GM19099 (cell line): ENCODE data around the gene MYNN.

Experiments used
- POLR2A ChIP-seq: IDR thresholded peaks from 3 replicates; pipeline ENCODE4 v1.6.1; 2011; ENCODE audit warnings: low read depth; ENCODE audit not compliant: insufficient read length; ENCODE audit errors: extremely low read depth

Gene MYNN

DNA sequence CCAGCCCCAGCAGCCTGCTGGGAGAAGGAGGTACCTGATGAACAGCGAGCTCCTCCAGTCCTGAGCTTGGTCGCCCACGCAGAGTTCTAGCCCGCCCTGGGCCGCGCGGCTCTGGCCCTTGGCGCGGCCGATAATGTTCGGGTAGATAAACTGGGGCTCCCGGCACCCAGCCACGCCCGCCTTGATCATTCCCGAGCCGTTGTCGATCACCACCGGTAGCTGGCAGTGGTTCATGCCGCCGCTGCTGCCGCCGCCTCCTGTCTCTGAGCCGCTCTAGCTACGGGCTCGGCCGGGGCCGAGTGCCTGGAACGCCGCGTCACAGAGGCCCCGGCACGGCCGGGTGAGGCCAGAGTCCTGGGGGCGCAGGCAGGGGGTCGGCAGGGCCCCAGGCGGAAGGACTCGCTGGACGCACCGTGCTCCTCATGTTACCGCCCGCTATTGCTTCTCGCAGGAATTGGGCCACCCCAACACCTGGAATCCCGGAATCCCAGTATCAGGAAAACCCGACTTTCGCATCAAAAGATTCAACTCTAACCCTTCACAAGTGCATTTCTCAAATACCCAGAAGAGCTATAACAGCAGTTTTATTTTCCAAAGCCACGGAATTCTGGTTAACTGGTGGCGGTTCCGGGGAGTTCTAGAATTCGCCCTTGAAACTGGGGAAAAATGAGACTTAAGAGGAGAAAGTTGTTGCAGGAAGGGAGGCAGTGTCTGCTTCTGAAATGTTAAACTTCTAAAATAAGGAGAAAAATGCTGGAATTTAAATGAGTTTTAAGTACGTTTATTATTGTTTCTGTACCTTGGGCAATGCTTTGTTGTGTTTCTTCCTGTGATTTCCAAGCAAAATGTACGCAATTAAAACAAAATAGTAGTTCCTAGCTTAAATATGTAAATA is 3.7 kb upstream of the MYNN start, which contains the start of gene ACTRT3:
TSS of gene ACTRT3 (minus strand) at position 275 of the 895 bp plus-strand sequence. CDS start at position 234, 41 bp downstream.
- TF ChIP-seq POLR2A: peak; percentile 70

DNA sequence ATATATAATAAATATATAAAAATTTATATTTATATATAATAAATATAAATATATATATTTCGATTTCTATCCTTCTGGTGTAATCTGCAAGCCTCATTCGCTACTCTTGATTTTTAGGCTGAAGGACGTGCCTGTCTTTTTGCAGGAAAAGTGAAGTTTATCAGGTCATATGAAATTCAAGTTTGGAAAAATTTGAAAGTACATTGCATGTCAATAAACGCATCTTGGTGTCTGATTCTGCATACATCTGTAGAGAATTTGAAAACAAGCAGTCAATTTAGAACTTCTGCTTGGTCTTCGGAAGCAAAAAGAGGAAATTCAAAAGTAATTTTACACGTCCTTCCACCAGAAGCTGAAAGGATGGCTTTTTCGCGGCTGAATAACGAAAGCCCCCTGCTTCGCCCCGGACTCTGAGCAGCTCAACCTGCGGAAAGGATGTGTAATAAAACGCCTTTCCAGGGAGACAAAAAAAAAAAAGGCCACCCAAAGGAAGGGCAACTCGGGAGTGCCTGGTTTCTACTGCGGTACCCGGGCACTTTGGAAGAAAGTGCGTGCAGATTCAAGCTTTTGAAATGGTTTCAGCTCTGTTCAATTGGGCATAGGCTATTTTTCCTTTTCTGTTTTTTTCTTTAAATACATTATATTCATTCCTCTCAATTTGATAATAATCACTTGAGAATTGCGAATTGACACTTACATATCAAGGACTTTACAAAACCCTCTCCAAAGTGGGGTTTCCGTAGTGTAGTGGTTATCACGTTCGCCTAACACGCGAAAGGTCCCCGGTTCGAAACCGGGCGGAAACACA is 1.5 kb upstream of the MYNN start:
- TF ChIP-seq POLR2A: peak; percentile 34

DNA sequence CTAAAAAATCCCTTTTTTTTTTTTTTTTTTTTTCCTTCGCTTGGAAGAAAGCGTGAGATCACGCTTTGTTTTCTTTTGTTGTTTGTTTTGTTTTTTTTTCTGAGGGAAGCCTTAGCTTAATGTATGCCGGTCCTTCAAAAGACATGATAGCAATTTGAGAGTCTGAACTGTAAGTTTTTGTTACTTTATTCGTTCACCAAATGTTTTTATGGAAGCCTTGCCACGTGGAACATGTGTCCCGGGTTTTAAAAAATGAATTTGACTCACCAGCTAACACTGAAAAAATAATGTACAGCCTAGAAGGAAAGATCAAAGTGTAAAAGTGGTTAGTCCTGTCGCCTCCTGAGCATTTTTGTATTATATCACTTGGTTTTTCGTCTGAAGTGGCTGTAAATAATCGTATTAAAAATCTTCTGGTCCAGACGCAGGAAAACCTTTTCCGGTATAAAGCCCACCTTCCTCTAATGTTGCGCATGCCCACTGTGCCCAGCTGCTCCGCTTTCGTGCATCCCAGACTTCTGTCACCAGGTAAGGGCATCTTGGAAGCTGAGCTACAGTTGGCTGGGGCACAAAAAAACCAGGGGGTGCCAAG is 795 bp upstream of the MYNN start:
- TF ChIP-seq POLR2A: no peak

DNA sequence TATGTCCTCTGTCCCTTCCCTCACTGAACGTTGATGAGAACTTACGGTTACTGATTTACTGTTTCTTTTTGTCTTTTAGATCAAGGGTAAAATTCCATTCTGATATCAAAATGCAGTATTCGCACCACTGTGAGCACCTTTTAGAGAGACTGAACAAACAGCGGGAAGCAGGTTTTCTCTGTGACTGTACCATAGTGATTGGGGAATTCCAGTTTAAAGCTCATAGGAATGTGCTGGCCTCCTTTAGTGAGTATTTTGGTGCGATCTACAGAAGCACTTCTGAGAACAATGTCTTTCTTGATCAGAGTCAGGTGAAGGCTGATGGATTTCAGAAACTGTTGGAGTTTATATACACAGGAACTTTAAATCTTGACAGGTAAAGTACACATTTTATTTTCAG is 990 bp downstream of the MYNN start:
- TF ChIP-seq POLR2A: no peak

DNA sequence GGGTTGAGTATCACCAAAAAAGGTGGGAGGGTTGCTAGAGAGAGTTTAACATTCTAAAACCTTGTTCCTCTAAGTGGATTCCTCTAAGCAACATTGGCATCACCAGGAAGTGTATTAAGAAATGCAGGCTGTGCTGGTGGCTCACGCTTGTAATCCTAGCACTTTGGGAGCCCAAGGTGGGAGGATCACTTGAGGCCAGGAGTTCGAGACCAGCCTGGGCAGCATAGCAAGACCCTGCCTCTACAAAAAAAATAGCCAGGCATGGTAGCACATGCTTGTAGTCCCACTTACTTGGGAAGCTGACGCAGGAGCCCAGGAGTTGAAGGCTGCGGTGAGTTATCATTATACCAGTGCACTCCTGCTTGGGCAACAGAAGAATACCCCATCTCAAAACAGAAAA is 4.6 kb downstream of the MYNN start:
- TF ChIP-seq POLR2A: no peak

DNA sequence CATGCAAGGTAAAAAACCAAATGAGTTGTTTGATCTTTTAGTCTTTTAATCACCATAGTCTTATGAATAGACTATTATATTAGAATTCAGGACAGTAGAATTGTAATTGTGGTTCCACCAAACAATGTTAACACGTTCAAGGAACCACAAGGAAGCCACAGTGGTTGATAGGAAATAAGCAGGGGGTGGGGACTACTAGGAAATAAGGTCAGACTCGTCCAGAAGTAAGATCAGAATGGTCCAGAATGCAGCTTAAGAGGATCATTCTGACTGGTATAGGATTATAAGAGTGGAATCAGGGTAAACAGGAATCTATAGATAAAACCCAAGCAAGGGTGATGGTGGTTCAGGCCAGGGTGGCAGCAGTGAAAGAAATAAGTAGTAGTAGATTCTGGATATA is 7.5 kb downstream of the MYNN start:
- TF ChIP-seq POLR2A: no peak

DNA sequence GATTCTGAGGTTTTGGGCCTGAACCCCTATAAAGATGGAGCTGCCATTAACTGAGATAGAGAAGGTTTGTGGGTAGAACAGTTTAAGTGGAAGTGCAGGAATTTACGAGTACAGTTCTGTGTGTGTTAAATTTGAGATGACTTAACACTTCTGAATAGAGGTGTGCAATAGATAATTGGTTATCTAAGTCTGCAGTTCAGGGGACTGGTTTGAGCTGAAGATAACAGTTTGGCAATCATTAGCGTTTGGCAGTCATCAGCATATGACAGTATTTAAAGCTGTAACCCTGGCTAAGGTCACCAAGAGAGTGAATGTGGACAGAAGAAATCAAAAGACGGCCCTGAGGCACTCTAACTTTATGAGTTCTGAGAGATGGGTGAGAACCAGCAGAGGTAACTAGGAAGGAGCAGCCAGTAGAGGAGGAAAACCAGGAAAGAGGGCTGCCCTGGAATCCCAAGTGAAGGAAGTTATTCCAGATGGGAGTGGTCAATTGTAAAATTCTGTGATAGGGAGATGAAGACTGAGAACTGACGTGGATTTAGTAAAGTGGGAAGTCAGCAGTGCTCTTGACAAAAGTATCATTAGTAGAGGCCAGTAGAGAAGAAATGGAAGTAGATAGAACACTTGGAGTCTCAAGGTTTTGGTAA is 8.1 kb downstream of the MYNN start:
- TF ChIP-seq POLR2A: no peak

DNA sequence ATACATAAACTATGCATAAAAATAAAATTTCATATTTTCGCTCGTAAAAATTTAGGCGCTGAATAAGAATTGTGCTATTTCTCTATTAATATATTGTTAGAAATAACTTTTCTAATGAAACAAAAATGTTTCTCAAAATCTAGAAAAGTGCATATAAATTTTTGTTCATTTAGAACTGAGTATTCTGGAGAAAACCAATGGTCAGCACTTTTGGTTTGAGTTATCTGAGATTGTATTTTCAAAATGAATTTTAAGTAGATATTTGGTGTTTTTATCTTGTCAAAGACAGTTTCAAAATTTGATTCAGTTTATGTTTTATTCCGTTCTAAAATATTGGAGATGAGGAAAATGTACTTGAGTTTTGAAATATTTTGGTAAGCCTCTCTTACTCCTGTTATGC is 13.9 kb downstream of the MYNN start:
- no peak for TF ChIP-seq POLR2A

DNA sequence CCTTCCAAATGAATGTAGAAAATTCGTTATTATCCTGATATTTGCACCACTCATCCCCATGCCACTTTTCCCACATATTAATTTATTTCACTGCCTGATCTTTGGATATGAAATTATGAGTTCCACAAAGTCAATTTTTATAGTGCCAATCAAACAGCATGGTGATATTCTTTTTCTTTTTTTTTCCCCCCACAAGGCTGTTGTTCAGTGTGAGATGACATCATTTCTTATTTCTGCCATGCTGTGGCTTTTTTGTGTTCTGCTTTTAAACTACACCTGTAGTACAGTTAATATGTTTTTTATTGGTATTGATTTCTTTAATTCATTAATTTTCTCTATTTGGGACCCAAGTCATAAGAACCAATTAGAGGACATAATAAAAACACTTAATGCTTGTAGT is 14.6 kb downstream of the MYNN start:
- TF ChIP-seq POLR2A: no peak

DNA sequence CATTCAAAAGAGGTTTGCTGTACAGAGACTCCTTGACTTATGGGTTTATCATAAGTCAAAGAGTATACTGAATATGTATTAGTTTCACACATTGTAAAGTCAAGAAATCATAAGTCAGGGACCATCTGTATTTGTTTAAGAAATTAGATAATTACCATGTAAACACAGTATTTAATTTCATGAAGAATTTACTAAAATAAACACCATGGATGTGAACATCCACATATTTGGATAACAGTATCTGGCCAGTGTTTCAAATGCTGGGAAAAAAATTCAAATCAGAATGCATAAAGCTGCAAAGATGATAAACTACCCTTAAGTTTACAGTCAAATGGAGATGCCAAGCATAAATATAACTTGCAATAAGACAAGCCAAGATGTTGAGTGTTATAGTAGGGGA is 17.0 kb downstream of the MYNN start:
- no peak for TF ChIP-seq POLR2A

DNA sequence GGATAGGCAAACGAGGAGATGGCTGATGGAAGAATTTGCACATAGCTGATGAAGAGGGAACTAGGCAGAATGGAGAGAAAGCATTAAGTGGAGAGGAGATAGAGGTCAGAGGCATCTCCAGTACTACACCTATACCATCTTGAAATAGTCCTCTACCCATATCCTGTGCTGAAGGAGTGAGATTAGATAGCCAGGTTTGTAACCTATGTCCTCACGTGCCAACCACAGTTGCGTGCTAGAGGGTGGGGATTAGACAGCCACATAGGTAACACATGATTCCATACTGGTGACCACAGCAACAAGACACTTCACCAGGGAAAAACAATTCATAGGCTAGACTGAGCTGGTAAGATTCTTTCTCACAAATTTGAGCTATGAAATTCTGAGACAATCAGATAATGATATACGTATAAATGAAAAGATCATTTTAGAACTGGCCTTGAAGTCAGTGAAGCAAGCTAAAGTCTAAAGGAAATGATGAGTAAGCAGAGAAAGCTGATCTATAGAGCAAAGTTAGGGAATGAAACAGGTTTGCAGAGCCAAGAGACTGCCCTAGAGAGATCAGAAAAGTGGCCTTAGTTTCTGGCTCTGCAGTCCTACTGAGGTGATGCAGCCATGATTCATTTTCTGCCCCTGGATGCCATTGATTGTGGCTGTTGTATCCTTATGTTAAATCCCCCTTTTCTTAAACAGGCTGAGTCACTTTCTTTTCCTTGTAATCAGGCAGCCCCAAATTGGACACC is 17.7 kb downstream of the MYNN start:
- no peak for TF ChIP-seq POLR2A

DNA sequence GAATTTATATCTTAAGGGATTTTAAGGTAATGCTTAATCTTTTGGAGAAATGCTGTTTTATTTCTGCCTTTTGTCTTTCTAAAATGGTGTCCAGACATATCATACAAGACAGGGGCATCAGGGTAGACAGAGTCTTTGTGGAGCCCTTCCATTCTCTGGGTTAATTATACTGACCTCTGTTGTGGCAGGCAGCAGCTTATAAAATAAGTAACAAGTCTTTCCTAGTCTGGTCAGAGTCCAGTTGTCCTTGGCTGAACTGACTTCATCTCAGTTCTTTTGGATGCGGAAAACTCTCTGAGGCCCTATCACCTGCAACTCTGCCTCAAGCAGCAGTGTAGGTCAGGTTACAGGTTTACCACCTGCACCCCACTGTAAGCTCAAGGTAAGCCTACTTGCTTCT is 19.2 kb downstream of the MYNN start:
- TF ChIP-seq POLR2A: no peak

DNA sequence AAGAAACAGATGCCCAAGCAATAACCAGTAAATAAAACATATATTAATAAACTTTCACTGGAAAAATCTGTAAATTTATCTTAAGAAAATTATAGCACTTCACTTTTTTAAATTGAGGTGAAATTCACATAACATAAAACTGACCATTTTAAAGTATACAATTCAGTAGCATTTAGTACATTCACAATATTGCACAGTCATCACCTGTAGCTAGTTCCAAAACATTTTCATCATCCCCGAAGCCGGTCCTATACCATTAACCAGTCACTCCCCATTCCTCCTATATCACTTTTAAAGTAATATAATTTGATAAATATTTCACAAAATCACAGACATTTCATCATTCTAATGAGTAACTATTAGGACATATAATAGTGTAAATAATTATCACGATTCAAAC is 31.5 kb downstream of the MYNN start:
- no peak for TF ChIP-seq POLR2A

DNA sequence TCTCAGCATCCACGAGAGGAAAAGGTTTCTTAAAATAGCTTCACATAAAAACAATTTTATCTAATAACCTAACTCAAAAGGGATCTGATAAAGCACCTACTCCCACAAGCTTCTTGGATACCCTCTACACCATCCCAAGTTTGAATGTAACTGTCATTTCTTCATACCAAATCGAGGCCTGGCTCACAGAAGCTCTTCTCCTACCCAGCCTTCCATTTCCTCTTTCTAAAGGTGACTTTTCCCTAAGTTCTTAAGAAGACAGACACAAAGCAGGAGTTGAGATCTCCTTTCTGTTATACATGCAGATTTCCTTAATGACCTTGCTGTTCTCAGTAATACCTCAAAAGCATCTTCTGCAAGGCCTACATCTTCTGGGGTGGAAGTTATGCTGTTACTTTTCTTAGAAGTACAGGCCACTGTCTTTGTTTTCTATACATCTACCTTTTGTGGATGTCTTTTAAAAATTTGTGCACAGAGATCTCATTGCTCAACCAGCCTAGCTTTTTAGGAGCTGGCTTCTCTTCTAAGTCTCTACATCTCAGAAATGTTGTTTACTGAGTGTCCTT is 36.1 kb downstream of the MYNN start:
- TF ChIP-seq POLR2A: no peak

DNA sequence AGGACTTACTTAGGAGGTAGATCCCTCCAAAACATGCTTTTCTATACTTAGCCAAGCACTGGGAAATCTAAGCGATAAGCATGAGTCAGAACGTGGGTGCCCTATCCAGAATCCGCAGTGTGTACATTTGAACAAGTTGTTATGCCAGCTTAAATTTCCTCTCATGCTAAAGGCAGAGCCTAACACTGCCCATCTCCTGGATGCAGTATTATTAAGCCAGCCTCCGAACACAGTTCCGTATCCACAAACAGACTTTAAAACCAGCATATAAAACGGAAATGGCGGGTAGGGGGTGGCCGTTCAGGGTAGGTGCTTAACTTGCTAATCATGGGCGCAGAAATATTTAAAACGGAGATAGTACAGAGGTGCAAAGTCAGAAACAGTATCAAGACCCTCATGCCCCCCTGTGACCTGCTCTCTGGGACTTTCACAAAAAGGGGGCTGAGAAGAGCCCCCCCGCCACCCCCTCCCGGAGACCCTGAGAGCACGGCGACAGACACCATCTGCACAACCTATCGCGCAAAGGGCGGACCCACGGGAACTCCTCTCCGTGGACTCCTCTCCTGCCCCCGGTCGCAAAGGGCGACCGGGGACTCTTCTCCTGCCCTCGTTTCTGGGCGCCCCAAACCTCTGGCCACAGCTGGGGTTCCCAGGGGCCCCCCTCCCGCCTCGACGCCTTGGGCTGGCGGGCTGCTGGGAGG is 38.6 kb downstream of the MYNN start:
- no peak for TF ChIP-seq POLR2A
